H1 (cell line): Measurements from ENCODE around the gene PHLPP1. TPM values are rescaled to one million over a fixed set of nuclear protein-coding genes. Genes with fewer than 3 reads are reported as not detected.

Experiments used
- EGR1 ChIP-seq: IDR thresholded peaks from 2 replicates; pipeline ENCODE4 v1.6.1; 2011; ENCODE audit warnings: low read depth, low read length, borderline replicate concordance
- polyA plus RNA-seq, 7 experiments: library from polyadenylated mRNA; depleted of rRNA in 3 of 7; stranded (reverse) in 5 of 7; unstranded in 2 of 7; fragments of >200 nt in 5 of 7; fragments of 200-250 nt in 2 of 7; gene quantifications; 1 replicate in 5 of 7; 2 replicates in 1 of 7; 4 replicates in 1 of 7; pipeline versions ENCODE4 v1.2.1 to v1.2.3, GENCODE V29; 2011 to 2013; ENCODE audit warnings: missing spikeins in 2 of 7, mixed read lengths in 2 of 7
- total RNA-seq: library from RNA; stranded (reverse); fragmentation: NEBNext Ultra II Directional; extraction: Animal tissue kit (Norgen Biotek cat#: 25700); gene quantifications from 2 replicates; pipeline ENCODE4 v1.2.1, GENCODE V29; 2021
- TF ChIP-seq, protein P1 (sequence below): IDR thresholded peaks from 2 replicates; pipeline ENCODE4 v1.6.1; 2012; ENCODE audit warnings: inconsistent platforms

PHLPP1 gene
- total and polyA plus RNA-seq, 2 of the 8 experiments (the other 6 are each of a cell fraction or from before 2014, with no cell fraction given): 28.0 to 66.3 TPM

DNA sequence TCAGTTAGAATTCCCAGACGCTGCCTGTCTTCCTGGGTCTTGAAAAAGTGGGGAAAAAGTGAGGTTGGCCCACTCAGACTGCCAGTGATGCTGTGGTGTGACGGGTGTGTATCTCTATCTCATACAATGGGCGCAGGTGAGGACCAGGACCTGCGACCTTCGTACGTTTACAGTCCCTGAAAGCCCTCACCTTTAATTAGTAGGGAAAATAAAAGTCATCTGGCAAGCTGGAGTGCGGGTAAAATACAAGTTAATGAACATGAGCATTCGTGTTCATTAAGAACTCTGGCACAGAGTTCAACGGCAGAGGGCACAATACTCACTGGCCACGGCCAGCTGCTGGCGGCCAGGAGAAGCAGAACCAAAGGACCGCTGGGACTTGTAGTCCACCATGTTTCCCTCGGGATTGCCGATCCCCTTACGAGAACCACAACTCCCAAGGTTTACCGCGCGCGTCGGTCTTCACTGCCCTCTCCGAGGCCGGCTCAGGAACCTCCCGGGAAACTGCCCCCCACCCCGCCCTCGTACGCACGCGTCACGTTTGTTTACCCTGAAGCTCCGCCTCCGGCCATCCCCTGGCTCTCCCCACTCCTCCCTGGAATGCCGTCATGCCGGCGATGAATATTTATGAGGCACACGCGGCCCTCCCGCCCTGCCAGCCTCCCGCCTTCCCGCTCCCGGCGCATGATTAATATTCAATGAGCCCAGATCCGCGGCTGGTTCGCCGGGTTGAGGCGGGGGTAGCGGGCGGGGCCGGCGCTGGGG, 488 bp upstream of the PHLPP1 start (continued):
- TF ChIP-seq, protein P1, sequence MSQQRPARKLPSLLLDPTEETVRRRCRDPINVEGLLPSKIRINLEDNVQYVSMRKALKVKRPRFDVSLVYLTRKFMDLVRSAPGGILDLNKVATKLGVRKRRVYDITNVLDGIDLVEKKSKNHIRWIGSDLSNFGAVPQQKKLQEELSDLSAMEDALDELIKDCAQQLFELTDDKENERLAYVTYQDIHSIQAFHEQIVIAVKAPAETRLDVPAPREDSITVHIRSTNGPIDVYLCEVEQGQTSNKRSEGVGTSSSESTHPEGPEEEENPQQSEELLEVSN: peak; percentile 75
- no peak for TF ChIP-seq EGR1
- TF ChIP-seq, all 59 proteins: peak for 22
